Gastrocnemius medialis (tissue), 4 donors: ENCODE data around the gene CTPS2.

ENCODE experiments used
- POLR2A ChIP-seq, 2 donors: fragments of 450-650 bp; IDR thresholded peaks; one replicate each; pipeline ENCODE4 v1.6.1; 2017; ENCODE audit warnings: antibody characterized with exemption in 2 of 2, mild to moderate bottlenecking in 2 of 2, moderate library complexity in 2 of 2
- TF ChIP-seq, protein P1 (sequence below), 5 experiments: fragments of 450-650 bp in 3 of 5; fragments of 200-600 bp in 2 of 5; sonication (generic) in 2 of 5; IDR thresholded peaks in 4 of 5; conservative IDR thresholded peaks in 1 of 5; 1 replicate in 4 of 5; 2 replicates in 1 of 5; pipeline ENCODE4 v1.5.1; 2016 to 2019; ENCODE audit warnings: antibody characterized with exemption in 5 of 5, mild to moderate bottlenecking in 3 of 5, moderate library complexity in 3 of 5

GRCh38 chrX:16547644-16548043 is 164.8 kb downstream of the CTPS2 start:
- TF ChIP-seq, protein P1, sequence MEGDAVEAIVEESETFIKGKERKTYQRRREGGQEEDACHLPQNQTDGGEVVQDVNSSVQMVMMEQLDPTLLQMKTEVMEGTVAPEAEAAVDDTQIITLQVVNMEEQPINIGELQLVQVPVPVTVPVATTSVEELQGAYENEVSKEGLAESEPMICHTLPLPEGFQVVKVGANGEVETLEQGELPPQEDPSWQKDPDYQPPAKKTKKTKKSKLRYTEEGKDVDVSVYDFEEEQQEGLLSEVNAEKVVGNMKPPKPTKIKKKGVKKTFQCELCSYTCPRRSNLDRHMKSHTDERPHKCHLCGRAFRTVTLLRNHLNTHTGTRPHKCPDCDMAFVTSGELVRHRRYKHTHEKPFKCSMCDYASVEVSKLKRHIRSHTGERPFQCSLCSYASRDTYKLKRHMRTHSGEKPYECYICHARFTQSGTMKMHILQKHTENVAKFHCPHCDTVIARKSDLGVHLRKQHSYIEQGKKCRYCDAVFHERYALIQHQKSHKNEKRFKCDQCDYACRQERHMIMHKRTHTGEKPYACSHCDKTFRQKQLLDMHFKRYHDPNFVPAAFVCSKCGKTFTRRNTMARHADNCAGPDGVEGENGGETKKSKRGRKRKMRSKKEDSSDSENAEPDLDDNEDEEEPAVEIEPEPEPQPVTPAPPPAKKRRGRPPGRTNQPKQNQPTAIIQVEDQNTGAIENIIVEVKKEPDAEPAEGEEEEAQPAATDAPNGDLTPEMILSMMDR (IDR thresholded peaks at IDR 0.05 in 4 of 5, conservative IDR thresholded peaks at IDR 0.05 in 1 of 5) = no peak
- TF ChIP-seq POLR2A (IDR thresholded peaks at IDR 0.05) = no peak
